ENCODE data around the gene HLA-DMA.
A peak's percentile ranks its signal among the peaks of the same experiment; 100 is the strongest.

Gene HLA-DMA

DNA sequence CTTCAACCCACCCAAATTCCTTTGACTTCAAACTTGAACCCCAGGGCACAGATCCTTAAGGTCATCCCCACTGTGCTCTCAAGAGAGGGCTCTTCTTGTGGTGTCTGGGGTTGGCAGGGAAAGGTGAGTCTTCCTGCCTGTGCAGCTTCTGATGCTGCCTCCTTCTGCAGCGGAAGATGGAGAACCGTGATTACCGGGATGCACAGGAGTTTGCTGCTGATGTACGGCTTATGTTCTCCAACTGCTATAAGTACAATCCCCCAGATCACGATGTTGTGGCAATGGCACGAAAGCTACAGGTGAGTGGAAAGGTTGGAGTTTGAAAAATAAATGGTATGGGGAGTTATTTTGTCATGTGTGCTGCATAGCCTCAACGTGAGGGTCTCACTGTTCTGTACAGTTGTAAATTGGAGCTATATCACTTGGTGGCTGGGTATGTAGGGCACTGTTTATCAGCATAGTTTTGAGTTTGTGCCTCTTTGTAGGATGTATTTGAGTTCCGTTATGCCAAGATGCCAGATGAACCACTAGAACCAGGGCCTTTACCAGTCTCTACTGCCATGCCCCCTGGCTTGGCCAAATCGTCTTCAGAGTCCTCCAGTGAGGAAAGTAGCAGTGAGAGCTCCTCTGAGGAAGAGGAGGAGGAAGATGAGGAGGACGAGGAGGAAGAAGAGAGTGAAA lies 24.5 kb upstream of the HLA-DMA start:
- Histone ChIP-seq H3K9me3 (no peaks in the 10 kb centered on the region), H3K4me1 (ENCODE audit: control insufficient read depth in 1 of 2, insufficient read depth in 1 of 2, low read depth in 1 of 2, low read length in 1 of 2) (peaks cover 30 to 55% of the 10 kb centered on the region in 2 experiments), H3K27ac (peak overlapping the region; percentile 68), H3K4me3 (ENCODE audit: low read depth in 1 of 2, low read length in 1 of 2) (no peak overlapping the region), H3K36me3 (peaks cover 88% of the 10 kb centered on the region), H3K27me3 (no peaks in the 10 kb centered on the region)
- TF ChIP-seq, protein P1, sequence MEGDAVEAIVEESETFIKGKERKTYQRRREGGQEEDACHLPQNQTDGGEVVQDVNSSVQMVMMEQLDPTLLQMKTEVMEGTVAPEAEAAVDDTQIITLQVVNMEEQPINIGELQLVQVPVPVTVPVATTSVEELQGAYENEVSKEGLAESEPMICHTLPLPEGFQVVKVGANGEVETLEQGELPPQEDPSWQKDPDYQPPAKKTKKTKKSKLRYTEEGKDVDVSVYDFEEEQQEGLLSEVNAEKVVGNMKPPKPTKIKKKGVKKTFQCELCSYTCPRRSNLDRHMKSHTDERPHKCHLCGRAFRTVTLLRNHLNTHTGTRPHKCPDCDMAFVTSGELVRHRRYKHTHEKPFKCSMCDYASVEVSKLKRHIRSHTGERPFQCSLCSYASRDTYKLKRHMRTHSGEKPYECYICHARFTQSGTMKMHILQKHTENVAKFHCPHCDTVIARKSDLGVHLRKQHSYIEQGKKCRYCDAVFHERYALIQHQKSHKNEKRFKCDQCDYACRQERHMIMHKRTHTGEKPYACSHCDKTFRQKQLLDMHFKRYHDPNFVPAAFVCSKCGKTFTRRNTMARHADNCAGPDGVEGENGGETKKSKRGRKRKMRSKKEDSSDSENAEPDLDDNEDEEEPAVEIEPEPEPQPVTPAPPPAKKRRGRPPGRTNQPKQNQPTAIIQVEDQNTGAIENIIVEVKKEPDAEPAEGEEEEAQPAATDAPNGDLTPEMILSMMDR (IDR thresholded peaks at IDR 0.05) = no peak

DNA sequence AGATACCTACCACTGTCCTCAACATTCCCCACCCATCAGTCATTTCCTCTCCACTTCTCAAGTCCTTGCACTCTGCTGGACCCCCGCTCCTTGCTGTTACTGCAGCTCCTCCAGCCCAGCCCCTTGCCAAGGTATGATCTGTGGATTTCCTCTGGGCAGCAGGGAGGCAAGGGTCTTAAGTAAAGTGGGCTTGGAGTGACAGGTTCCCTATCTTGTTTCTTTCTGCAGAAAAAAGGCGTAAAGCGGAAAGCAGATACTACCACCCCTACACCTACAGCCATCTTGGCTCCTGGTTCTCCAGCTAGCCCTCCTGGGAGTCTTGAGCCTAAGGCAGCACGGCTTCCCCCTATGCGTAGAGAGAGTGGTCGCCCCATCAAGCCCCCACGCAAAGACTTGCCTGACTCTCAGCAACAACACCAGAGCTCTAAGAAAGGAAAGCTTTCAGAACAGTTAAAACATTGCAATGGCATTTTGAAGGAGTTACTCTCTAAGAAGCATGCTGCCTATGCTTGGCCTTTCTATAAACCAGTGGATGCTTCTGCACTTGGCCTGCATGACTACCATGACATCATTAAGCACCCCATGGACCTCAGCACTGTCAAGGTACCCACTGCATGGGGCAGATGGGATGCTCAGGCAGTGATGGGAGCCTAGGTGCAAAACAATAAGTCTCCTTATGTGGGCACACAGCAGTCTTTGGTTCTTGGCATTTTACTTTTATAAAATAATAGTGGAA lies 23.6 kb upstream of the HLA-DMA start:
- peak overlapping the region; percentile 68 for H3K27ac ChIP-seq

GRCh38 chr6:32975886-32976285 lies 23.0 kb upstream of the HLA-DMA start:
- H3K27ac ChIP-seq = peak overlapping the region; percentile 68

More for the DNA sequence above, 23.6 kb upstream of the HLA-DMA start:
- TF ChIP-seq, protein P1 (IDR thresholded peaks at IDR 0.05) = no peak
- Histone ChIP-seq H3K9me3 (no peaks in the 10 kb centered on the region), H3K36me3 (peaks cover 79% of the 10 kb centered on the region), H3K4me1 (ENCODE audit: control insufficient read depth in 1 of 2, insufficient read depth in 1 of 2, low read depth in 1 of 2, low read length in 1 of 2) (peaks cover 32 to 55% of the 10 kb centered on the region in 2 experiments), H3K27me3 (no peaks in the 10 kb centered on the region), H3K4me3 (ENCODE audit: low read depth in 1 of 2, low read length in 1 of 2) (no peak overlapping the region)

DNA sequence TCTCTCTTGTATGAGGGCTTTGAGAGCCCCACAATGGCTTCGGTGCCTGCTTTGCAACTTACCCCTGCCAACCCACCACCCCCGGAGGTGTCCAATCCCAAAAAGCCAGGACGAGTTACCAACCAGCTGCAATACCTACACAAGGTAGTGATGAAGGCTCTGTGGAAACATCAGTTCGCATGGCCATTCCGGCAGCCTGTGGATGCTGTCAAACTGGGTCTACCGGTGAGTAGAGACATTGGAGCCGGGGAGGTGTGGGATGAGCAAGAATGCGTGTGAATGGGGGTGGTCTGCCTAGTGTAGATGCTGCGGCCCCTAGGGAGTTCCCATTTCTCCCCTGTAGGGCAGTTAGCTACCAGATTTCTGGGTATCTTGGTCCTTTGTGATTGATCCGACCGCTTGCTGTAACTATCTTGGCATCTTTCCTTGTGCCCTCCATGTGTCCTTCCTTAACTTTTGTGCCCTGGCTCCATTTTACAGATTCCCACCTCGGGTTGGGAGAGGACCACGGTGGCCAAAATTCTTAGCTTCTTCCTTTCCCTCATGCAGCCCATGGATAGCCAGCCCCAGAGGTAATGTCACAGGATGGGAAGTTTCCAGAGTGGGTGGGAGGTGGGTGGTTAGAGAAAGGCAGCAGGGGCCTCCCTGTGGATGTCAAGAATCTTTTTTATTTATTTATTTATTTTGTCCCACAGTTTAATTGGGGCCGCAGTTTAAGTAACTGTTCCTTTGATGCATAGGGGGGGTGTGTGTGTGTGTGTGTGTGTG lies 21.8 kb upstream of the HLA-DMA start:
- peak overlapping the region; percentile 100 for H3K27ac ChIP-seq
- no peaks in the 10 kb centered on the region for H3K27me3 ChIP-seq
- H3K4me3 ChIP-seq (ENCODE audit: low read depth in 1 of 2, low read length in 1 of 2) = peak overlapping the region; percentile 96 to 97
- TF ChIP-seq, protein P1 (IDR thresholded peaks at IDR 0.05) = no peak
- H3K36me3 ChIP-seq = peaks cover 61% of the 10 kb centered on the region
- H3K9me3 ChIP-seq = no peaks in the 10 kb centered on the region
- peaks cover 43 to 63% of the 10 kb centered on the region in 2 experiments for H3K4me1 ChIP-seq (ENCODE audit: control insufficient read depth in 1 of 2, insufficient read depth in 1 of 2, low read depth in 1 of 2, low read length in 1 of 2)

More at GRCh38 chr6:32975886-32976285, 23.0 kb upstream of the HLA-DMA start:
- Histone ChIP-seq H3K27me3 (no peaks in the 10 kb centered on the region), H3K4me1 (ENCODE audit: control insufficient read depth in 1 of 2, insufficient read depth in 1 of 2, low read depth in 1 of 2, low read length in 1 of 2) (peaks cover 34 to 55% of the 10 kb centered on the region in 2 experiments), H3K4me3 (ENCODE audit: low read depth in 1 of 2, low read length in 1 of 2) (no peak overlapping the region), H3K36me3 (peaks cover 73% of the 10 kb centered on the region), H3K9me3 (no peaks in the 10 kb centered on the region)
- TF ChIP-seq, protein P1 (IDR thresholded peaks at IDR 0.05) = no peak

- TF ChIP-seq, protein P1 (IDR thresholded peaks at IDR 0.05) = no peak
- peaks cover 50 to 70% of the 10 kb centered on the region in 2 experiments for H3K4me1 ChIP-seq (ENCODE audit: control insufficient read depth in 1 of 2, insufficient read depth in 1 of 2, low read depth in 1 of 2, low read length in 1 of 2)
- no peaks in the 10 kb centered on the region for H3K9me3 ChIP-seq
- peak overlapping the region; percentile 96 to 97 for H3K4me3 ChIP-seq (ENCODE audit: low read depth in 1 of 2, low read length in 1 of 2)
- peak overlapping the region; percentile 100 for H3K27ac ChIP-seq
- H3K36me3 ChIP-seq = peaks cover 54% of the 10 kb centered on the region
- H3K27me3 ChIP-seq = no peaks in the 10 kb centered on the region
These were observed 21.1 kb upstream of the HLA-DMA start for GRCh38 chr6:32974016-32974333.
